ENCODE results near the gene GSTT2.

DNA sequence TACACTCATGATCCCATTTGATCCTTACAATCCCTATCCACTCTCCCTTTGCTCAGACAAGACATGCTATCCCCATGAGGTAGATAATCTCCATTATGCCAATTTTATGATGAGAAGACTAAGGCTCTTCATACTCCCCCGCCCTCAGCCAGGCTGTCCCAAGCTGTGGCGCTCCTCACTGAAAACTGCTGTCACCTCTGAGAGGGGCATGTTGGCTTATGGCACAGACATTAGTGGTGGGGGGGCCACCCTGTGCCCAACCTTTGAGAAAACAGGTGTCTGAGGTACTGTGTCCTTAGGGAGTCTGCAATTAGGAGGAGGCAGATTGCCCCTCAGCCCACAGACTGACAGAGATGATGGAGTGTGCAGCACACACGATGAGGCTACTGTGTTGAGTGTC, 10.9 kb upstream of the GSTT2 start:
- TF ChIP-seq CTCF (conservative IDR thresholded peaks at IDR 0.05; ENCODE audit: low read depth, low read length) (no peak), EZH2 (IDR thresholded peaks at IDR 0.05; ENCODE audit: borderline replicate concordance, low read depth, low read length, poor library complexity, severe bottlenecking) (no peak)
